Heart left ventricle (tissue), 13 donors: Measurements from ENCODE around the gene MANBA.

Experiments used
- POLR2A ChIP-seq, 2 donors: fragments of 450-650 bp; IDR thresholded peaks; one replicate each; pipeline ENCODE4 v1.6.1; 2017; ENCODE audit warnings: antibody characterized with exemption in 2 of 2, mild to moderate bottlenecking in 2 of 2, moderate library complexity in 2 of 2
- TF ChIP-seq, protein P1 (sequence below), 12 donors: fragments of 200-600 bp; sonication (generic) in 4 of 12; IDR thresholded peaks; one replicate each; pipeline versions ENCODE4 v1.5.0 to v1.8.0; 2018 to 2022; ENCODE audit warnings: antibody characterized with exemption in 12 of 12, mild to moderate bottlenecking in 5 of 12
- donor health status: ischemic (EF 13 %, LVEDD 7.1; RV severe dilation, severe dysfunction).
- donor health status: DM: no; HTN: yes; CAD: no.
- donor health status: DM: no; HTN: no; CAD: no.
- donor health status: ischemic (EF 25% LVEDD 6.9; RV normal size, moderate dysfunction).
- donor health status: ischemic (EF 25% LVEDD 5.7; RV mildly dilated, moderate dysfunction).
- donor health status: ischemic (EF 35%, LVEDD 5.7; RV mildly dilated, moderate dysfunction).
- donor health status: nonischemic (EF 11% LVEDD 7.7; RV severe dilation, severe dysfunction).
- donor health status: DM: yes; HTN: yes; CAD: no.
- donor health status: PGD.
- donor health status: ischemic (EF 29% LVEDD 5.4; RV normal size, mild dysfunction).
- donor health status: nonischemic (EF 23%, LVEDD 6.1; RV moderate dilation, normal function).

DNA sequence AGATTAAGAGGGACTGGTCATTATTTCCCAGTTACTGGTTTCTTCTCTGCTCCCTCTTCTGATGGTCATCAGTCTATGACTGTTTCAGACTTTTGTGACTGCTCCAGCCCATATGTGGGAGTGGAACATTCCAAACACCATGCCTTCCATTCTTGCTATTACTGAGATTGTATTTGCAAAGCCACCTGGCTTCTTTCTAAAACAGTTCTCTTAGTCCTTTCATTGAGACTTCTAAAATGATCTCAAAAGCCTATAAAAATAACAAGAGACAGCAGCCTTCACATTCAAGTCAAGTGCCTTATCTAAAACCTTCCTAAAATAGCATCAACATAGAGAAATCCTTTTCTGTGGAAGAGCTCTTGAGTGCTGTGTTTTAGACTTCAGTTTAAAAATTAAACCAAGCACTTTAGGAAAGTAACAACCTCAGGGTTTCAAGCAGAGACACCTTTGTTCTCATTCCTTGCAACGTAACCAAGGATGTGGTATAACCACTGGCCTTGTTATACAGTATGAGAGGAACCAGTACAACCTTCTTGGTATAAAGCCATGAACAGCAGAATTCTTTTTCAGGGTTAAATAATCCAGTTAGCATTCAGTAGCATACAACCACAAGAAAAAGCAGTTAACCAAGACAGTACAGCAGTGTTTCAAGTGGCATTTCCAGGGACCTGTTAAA, 162.5 kb downstream of the MANBA start:
- no peak for TF ChIP-seq POLR2A (IDR thresholded peaks at IDR 0.05)
- TF ChIP-seq, protein P1, sequence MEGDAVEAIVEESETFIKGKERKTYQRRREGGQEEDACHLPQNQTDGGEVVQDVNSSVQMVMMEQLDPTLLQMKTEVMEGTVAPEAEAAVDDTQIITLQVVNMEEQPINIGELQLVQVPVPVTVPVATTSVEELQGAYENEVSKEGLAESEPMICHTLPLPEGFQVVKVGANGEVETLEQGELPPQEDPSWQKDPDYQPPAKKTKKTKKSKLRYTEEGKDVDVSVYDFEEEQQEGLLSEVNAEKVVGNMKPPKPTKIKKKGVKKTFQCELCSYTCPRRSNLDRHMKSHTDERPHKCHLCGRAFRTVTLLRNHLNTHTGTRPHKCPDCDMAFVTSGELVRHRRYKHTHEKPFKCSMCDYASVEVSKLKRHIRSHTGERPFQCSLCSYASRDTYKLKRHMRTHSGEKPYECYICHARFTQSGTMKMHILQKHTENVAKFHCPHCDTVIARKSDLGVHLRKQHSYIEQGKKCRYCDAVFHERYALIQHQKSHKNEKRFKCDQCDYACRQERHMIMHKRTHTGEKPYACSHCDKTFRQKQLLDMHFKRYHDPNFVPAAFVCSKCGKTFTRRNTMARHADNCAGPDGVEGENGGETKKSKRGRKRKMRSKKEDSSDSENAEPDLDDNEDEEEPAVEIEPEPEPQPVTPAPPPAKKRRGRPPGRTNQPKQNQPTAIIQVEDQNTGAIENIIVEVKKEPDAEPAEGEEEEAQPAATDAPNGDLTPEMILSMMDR (IDR thresholded peaks at IDR 0.05): no peak
